ENCODE results near the gene TMEM121. TPM values are rescaled to one million over a fixed set of nuclear protein-coding genes. Genes with fewer than 3 reads are reported as not detected.

TMEM121 gene
- total RNA-seq, 1 donor from 2014 or later: 9.3 TPM

- peak overlapping the region; percentile 97 for H3K27ac ChIP-seq
- intact Hi-C loops (cut with DNase I): loop anchor here (5.0 kb wide), 1 partner anchor 395 kb away; no protein-coding TSS in a partner anchor
- no peaks in the 10 kb centered on the region for H3K9me3 ChIP-seq
- no peaks in the 10 kb centered on the region for H3K36me3 ChIP-seq
- no peaks in the 10 kb centered on the region for H3K27me3 ChIP-seq
- peaks cover 92% of the 10 kb centered on the region for H3K4me1 ChIP-seq
- no peak for DNase-seq (ENCODE audit: extremely low spot score in 2 of 2)
- no peak for TF ChIP-seq POLR2A (IDR thresholded peaks at IDR 0.05)
- TF ChIP-seq POLR2AphosphoS5 (IDR thresholded peaks at IDR 0.05; ENCODE audit: insufficient read depth in 1 of 2, low read depth in 1 of 2): no peak
- no peak for TF ChIP-seq CTCF (IDR thresholded peaks at IDR 0.05)
- H3K4me3 ChIP-seq: peak overlapping the region; percentile 38 to 45
These were observed 43.8 kb upstream of the TMEM121 start for GRCh38 chr14:105482486-105483110.

GRCh38 chr14:105483300-105484068 lies 42.9 kb upstream of the TMEM121 start:
- Histone ChIP-seq H3K9me3 (no peaks in the 10 kb centered on the region), H3K4me3 (no peak overlapping the region), H3K27ac (peak overlapping the region; percentile 97), H3K36me3 (no peaks in the 10 kb centered on the region), H3K27me3 (no peaks in the 10 kb centered on the region), H3K4me1 (peaks cover 95% of the 10 kb centered on the region)
- intact Hi-C loops (cut with DNase I): loop anchor here (5.0 kb wide), 1 partner anchor 396 kb away; no protein-coding TSS in a partner anchor
- no peak for TF ChIP-seq CTCF (IDR thresholded peaks at IDR 0.05)
- TF ChIP-seq POLR2AphosphoS5 (IDR thresholded peaks at IDR 0.05; ENCODE audit: insufficient read depth in 1 of 2, low read depth in 1 of 2): no peak
- TF ChIP-seq POLR2A (IDR thresholded peaks at IDR 0.05): no peak
- DNase-seq (ENCODE audit: extremely low spot score in 2 of 2): no peak

GRCh38 chr14:105484069-105484996 lies 42.0 kb upstream of the TMEM121 start:
- DNase-seq (ENCODE audit: extremely low spot score in 2 of 2): no peak

DNA sequence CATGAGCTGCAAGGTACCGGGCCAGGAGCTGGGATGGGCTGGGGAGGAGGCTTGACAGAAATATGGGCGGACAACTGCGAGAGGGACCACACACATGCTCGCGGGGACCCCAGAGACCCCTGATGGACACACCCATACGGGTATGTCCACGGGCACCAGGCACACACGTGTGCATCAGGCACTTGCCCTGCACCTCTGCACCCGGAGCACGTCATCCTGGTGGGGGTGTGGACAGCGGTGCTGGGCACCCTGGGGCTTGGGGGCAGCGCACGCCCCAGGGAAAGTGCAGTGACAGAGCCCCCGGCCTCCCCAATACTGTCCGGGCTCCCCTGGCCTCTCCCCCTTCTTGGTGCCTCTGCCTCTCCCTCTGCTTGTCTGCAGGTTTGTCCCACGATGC lies 41.4 kb upstream of the TMEM121 start:
- no peak for DNase-seq (ENCODE audit: extremely low spot score in 2 of 2)
- H3K36me3 ChIP-seq: no peaks in the 10 kb centered on the region
- TF ChIP-seq POLR2AphosphoS5 (IDR thresholded peaks at IDR 0.05; ENCODE audit: insufficient read depth in 1 of 2, low read depth in 1 of 2): no peak
- no peak for TF ChIP-seq CTCF (IDR thresholded peaks at IDR 0.05)
- no peak for TF ChIP-seq POLR2A (IDR thresholded peaks at IDR 0.05)
- intact Hi-C loops (cut with DNase I): loop anchor here (5.0 kb wide), 3 partner anchors 113 to 398 kb away; partner anchors contain the start of gene BRF1
- no peaks in the 10 kb centered on the region for H3K27me3 ChIP-seq
- H3K4me3 ChIP-seq: no peak overlapping the region
- peaks cover 100% of the 10 kb centered on the region for H3K4me1 ChIP-seq
- no peaks in the 10 kb centered on the region for H3K9me3 ChIP-seq
- peak overlapping the region; percentile 97 for H3K27ac ChIP-seq

More at GRCh38 chr14:105484069-105484996, 42.0 kb upstream of the TMEM121 start:
- Histone ChIP-seq H3K9me3 (no peaks in the 10 kb centered on the region), H3K4me1 (peaks cover 100% of the 10 kb centered on the region), H3K36me3 (no peaks in the 10 kb centered on the region), H3K27me3 (no peaks in the 10 kb centered on the region), H3K4me3 (no peak overlapping the region), H3K27ac (peak overlapping the region; percentile 97)
- intact Hi-C loops (cut with DNase I): loop anchor here (5.0 kb wide), 1 partner anchor 397 kb away; no protein-coding TSS in a partner anchor
- no peak for TF ChIP-seq POLR2A (IDR thresholded peaks at IDR 0.05)
- no peak for TF ChIP-seq POLR2AphosphoS5 (IDR thresholded peaks at IDR 0.05; ENCODE audit: insufficient read depth in 1 of 2, low read depth in 1 of 2)
- no peak for TF ChIP-seq CTCF (IDR thresholded peaks at IDR 0.05)
